Measurements from ENCODE around the gene EEF2K.
A peak's percentile ranks its signal among the peaks of the same experiment; 100 is the strongest.

Gene EEF2K

DNA sequence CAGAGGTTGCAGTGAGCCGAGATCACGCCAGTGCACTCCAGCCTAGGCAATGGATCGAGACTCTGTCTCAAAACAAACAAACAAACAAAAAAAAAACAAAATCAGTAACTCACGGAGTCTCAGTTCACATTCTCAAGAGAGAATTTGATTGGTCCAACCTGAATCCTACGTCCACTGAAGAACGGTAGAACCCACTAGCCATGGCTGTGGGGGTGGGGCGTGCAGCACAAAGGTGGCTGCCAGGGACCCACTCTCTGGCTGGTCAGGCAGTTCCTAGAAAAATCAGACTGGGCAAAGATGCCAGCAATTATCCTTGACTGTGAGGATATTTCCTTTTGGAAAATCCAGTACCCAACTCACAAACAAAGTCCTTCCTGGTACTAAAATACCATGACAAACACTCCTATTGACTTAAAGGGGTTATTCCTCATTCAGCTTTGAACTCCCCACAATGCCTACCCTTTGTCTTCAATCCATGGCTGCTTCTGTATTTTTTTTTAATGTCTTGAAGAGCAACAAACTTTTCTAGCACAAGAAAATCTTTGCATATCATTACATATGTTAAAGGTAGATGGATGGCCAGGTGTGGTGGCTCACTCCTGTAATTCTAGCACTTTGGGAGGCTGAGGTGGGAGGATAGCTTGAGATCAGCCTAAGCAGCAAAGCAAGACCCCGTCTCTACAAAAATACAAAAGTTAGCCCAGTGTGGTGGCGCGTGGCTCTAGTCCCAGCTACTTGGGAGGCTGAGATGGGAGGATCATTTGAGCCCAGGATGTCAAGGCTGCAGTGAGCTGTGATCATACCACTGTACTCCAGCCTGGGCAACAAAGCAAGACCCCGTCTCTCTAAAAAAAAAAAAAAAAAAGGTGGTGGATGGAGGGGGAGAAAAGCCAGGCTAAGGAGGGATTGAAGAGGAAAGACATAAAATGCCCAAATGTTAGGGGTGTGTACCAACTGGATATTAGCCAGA lies 87.3 kb downstream of the EEF2K start:
- H3K4me1 ChIP-seq (ENCODE audit: insufficient read depth, low read length, poor library complexity, severe bottlenecking): peaks cover 11% of the 10 kb centered on the region
- H3K9me3 ChIP-seq (ENCODE audit: insufficient read depth, low read depth, low read length): no peaks in the 10 kb centered on the region
- peaks cover 8% of the 10 kb centered on the region for H4K20me1 ChIP-seq (ENCODE audit: insufficient read depth, low read length, poor library complexity, severe bottlenecking)
- 0 out of 2 replicates have a peak, but pooled peaks cover 5% of the 10 kb centered on the region for H3F3A ChIP-seq (ENCODE audit: low read depth)
- no peak overlapping the region for H3K4me3 ChIP-seq (ENCODE audit: low read length, poor library complexity, severe bottlenecking)
- no peaks in the 10 kb centered on the region for H3K9me2 ChIP-seq (replicated peaks; ENCODE audit: low read depth, low read length)
- H3K4me2 ChIP-seq (ENCODE audit: low read depth, low read length, poor library complexity, severe bottlenecking): no peak overlapping the region
- TF ChIP-seq, protein P1, sequence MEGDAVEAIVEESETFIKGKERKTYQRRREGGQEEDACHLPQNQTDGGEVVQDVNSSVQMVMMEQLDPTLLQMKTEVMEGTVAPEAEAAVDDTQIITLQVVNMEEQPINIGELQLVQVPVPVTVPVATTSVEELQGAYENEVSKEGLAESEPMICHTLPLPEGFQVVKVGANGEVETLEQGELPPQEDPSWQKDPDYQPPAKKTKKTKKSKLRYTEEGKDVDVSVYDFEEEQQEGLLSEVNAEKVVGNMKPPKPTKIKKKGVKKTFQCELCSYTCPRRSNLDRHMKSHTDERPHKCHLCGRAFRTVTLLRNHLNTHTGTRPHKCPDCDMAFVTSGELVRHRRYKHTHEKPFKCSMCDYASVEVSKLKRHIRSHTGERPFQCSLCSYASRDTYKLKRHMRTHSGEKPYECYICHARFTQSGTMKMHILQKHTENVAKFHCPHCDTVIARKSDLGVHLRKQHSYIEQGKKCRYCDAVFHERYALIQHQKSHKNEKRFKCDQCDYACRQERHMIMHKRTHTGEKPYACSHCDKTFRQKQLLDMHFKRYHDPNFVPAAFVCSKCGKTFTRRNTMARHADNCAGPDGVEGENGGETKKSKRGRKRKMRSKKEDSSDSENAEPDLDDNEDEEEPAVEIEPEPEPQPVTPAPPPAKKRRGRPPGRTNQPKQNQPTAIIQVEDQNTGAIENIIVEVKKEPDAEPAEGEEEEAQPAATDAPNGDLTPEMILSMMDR (conservative IDR thresholded peaks at IDR 0.05; ENCODE audit: low read length): no peak
- no peak for TF ChIP-seq EZH2phosphoT487 (IDR thresholded peaks at IDR 0.05; ENCODE audit: borderline replicate concordance)
- H3K27me3 ChIP-seq (ENCODE audit: insufficient read depth, low read length, poor library complexity, severe bottlenecking): peaks cover 4% of the 10 kb centered on the region
- no peak overlapping the region for H3K9ac ChIP-seq (ENCODE audit: low read depth, low read length, poor library complexity, severe bottlenecking)
- H2AFZ ChIP-seq (ENCODE audit: low read length): no peak overlapping the region
- H3K79me2 ChIP-seq (ENCODE audit: insufficient read depth, low read length): peaks cover 8% of the 10 kb centered on the region; the same call in 1 of the 2 replicates
- H3K36me3 ChIP-seq (ENCODE audit: insufficient read depth, low read length): no peaks in the 10 kb centered on the region

DNA sequence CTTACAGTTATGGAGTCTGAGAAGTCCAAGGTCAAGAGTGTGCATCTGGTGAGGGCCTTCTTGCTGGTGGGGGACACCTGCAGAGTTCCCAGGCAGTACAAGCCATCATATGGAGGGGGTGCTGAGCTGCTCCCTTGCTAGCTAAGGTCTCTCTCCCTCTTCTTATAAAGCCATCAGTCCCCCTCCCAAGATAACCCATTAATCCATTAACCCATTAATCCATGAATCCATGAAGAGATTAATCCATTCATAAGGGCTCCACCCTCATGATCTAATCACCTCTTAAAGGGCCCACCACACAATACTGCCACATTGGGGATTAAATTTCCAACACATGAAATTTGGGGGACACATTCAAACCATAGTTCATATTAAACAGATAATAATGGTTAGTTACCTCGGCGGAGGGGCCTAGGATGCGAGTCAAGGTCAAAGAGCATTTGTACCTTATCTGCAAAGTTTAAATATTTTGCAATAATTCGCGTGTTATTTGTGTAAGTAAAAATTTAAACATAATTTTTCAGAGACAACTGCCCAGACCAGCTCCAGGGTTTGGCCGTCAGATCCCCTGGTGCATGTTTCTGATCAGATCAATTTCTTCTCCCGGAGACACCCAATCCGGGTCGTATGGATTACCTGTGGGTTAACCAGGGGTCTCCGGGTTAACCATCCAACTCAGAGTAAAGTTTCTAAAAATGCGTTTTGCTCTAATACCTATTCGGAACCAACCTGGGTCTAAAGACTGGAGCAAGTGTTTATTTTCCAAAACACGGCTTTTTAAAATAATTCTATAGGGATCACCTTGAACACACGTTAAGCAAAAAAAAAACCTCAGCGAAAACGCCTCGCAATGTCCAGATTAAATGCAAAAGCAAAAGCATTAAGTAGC lies 90.4 kb downstream of the EEF2K start:
- Histone ChIP-seq H3K9me3 (ENCODE audit: insufficient read depth, low read depth, low read length) (no peaks in the 10 kb centered on the region), H3F3A (ENCODE audit: low read depth) (0 out of 2 replicates have a peak, but pooled peaks cover 5% of the 10 kb centered on the region), H3K79me2 (ENCODE audit: insufficient read depth, low read length) (peaks cover 33% of the 10 kb centered on the region), H3K4me1 (ENCODE audit: insufficient read depth, low read length, poor library complexity, severe bottlenecking) (peaks cover 25% of the 10 kb centered on the region), H3K27me3 (ENCODE audit: insufficient read depth, low read length, poor library complexity, severe bottlenecking) (peaks cover 4% of the 10 kb centered on the region), H3K36me3 (ENCODE audit: insufficient read depth, low read length) (no peaks in the 10 kb centered on the region), H3K4me2 (ENCODE audit: low read depth, low read length, poor library complexity, severe bottlenecking) (peak overlapping the region; percentile 83), H3K9me2 (replicated peaks; ENCODE audit: low read depth, low read length) (no peaks in the 10 kb centered on the region), H3K9ac (ENCODE audit: low read depth, low read length, poor library complexity, severe bottlenecking) (peak overlapping the region; percentile 78), H2AFZ (ENCODE audit: low read length) (peak overlapping the region; percentile 96), H4K20me1 (ENCODE audit: insufficient read depth, low read length, poor library complexity, severe bottlenecking) (peaks cover 33% of the 10 kb centered on the region), H3K4me3 (ENCODE audit: low read length, poor library complexity, severe bottlenecking) (peak overlapping the region; percentile 97)
- no peak for TF ChIP-seq EZH2phosphoT487 (IDR thresholded peaks at IDR 0.05; ENCODE audit: borderline replicate concordance)
- TF ChIP-seq, protein P1 (conservative IDR thresholded peaks at IDR 0.05; ENCODE audit: low read length): no peak

DNA sequence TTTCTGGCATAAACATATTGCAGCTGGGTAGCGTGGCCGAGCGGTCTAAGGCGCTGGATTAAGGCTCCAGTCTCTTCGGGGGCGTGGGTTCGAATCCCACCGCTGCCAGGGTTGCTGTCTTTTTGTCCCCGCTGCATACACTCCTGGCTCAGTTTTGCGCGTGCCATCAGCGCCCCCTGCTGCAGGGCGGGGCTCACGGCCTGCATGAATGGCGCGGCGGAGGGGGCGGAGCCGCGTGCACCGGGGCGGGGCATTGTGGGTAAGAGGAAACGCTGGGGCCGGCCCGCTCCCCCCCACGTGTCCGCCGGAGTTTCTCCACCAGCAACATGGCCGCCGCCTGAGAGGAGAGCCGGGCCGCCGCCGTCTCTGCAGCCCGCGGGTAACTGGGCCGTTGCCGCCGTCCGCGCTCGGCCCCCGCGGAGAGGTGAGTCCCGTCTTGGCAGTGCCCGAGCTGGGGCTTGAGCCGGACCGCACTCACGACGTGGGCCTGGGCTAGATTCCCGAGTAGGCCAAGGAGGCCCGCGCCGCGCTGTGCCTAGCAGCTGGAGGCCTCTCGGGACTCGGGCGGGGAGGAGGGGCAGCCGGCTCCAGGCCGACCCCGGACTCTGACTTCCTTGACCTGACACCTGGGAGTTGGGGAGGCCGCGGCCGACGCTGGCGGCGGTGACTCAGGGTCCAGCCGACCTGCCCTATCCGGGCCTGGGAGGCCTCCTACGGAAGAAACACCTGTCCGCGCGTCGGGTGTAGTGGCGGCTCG lies 91.2 kb downstream of the EEF2K start, which contains the start of gene POLR3E:
Gene POLR3E, plus strand, starts transcription at position 296 of the 757 bp plus-strand sequence. CDS start 5,560 bp downstream, outside the sequence.
- H3K4me3 ChIP-seq (ENCODE audit: low read length, poor library complexity, severe bottlenecking): peak within 1 kb of the TSS; percentile 97
- H3K9me2 ChIP-seq (replicated peaks; ENCODE audit: low read depth, low read length): no peaks in the 10 kb centered on the region
- H3K9me3 ChIP-seq (ENCODE audit: insufficient read depth, low read depth, low read length): no peaks in the 10 kb centered on the region
- peaks cover 33% of the 10 kb centered on the region for H4K20me1 ChIP-seq (ENCODE audit: insufficient read depth, low read length, poor library complexity, severe bottlenecking)
- peaks cover 40% of the 10 kb centered on the region for H3K79me2 ChIP-seq (ENCODE audit: insufficient read depth, low read length)
- peak within 1 kb of the TSS; percentile 89 for H3K9ac ChIP-seq (ENCODE audit: low read depth, low read length, poor library complexity, severe bottlenecking)
- H3K4me2 ChIP-seq (ENCODE audit: low read depth, low read length, poor library complexity, severe bottlenecking): peak within 1 kb of the TSS; percentile 83
- H3K4me1 ChIP-seq (ENCODE audit: insufficient read depth, low read length, poor library complexity, severe bottlenecking): peaks cover 25% of the 10 kb centered on the region
- H2AFZ ChIP-seq (ENCODE audit: low read length): peak within 1 kb of the TSS; percentile 96
- TF ChIP-seq, protein P1 (conservative IDR thresholded peaks at IDR 0.05; ENCODE audit: low read length): peak; percentile 75
- no peak for TF ChIP-seq EZH2phosphoT487 (IDR thresholded peaks at IDR 0.05; ENCODE audit: borderline replicate concordance)
- H3K36me3 ChIP-seq (ENCODE audit: insufficient read depth, low read length): no peaks in the 10 kb centered on the region
- H3K27me3 ChIP-seq (ENCODE audit: insufficient read depth, low read length, poor library complexity, severe bottlenecking): peaks cover 4% of the 10 kb centered on the region
- H3F3A ChIP-seq (ENCODE audit: low read depth): 0 out of 2 replicates have a peak, but pooled peaks cover 5% of the 10 kb centered on the region
